Ishikawa (cell line): ENCODE measurements around the gene FDX2.

Experiments
- CEBPB ChIP-seq: IDR thresholded peaks from 2 replicates; pipeline ENCODE4 v1.6.1; 2012
- CREB1 ChIP-seq: IDR thresholded peaks from 2 replicates; pipeline ENCODE4 v1.6.1; 2012; ENCODE audit warnings: low read depth
- EGR1 ChIP-seq: IDR thresholded peaks from 2 replicates; pipeline ENCODE4 v1.6.1; 2012
- EP300 ChIP-seq: IDR thresholded peaks from 2 replicates; pipeline ENCODE4 v1.6.1; 2012; ENCODE audit warnings: borderline replicate concordance
- FOXM1 ChIP-seq: IDR thresholded peaks from 2 replicates; pipeline ENCODE4 v1.6.1; 2012; ENCODE audit warnings: low read depth, borderline replicate concordance
- NFIC ChIP-seq: IDR thresholded peaks from 2 replicates; pipeline ENCODE4 v1.6.1; 2012
- RAD21 ChIP-seq: IDR thresholded peaks from 2 replicates; pipeline ENCODE4 v1.6.1; 2012; ENCODE audit warnings: low read depth
- TAF1 ChIP-seq: IDR thresholded peaks from 2 replicates; pipeline ENCODE4 v1.6.1; 2012; ENCODE audit warnings: low read depth, mild to moderate bottlenecking
- TCF12 ChIP-seq: IDR thresholded peaks from 2 replicates; pipeline ENCODE4 v1.6.1; 2012; ENCODE audit warnings: low read depth
- TEAD4 ChIP-seq: IDR thresholded peaks from 2 replicates; pipeline ENCODE4 v1.6.1; 2012
- YY1 ChIP-seq: IDR thresholded peaks from 2 replicates; pipeline ENCODE4 v1.6.1; 2012; ENCODE audit warnings: low read depth
- ZBTB7A ChIP-seq: IDR thresholded peaks from 2 replicates; pipeline ENCODE4 v1.6.1; 2012; ENCODE audit warnings: low read depth
- TF ChIP-seq, protein P1 (sequence below): IDR thresholded peaks from 2 replicates; pipeline ENCODE4 v1.6.1; 2012
- TF ChIP-seq, protein P2 (sequence below): IDR thresholded peaks from 2 replicates; pipeline ENCODE4 v1.6.1; 2012
- TF ChIP-seq, protein P3 (sequence below): IDR thresholded peaks from 2 replicates; pipeline ENCODE4 v1.6.1; 2012; ENCODE audit warnings: low read depth, mild to moderate bottlenecking

The FDX2 gene

DNA sequence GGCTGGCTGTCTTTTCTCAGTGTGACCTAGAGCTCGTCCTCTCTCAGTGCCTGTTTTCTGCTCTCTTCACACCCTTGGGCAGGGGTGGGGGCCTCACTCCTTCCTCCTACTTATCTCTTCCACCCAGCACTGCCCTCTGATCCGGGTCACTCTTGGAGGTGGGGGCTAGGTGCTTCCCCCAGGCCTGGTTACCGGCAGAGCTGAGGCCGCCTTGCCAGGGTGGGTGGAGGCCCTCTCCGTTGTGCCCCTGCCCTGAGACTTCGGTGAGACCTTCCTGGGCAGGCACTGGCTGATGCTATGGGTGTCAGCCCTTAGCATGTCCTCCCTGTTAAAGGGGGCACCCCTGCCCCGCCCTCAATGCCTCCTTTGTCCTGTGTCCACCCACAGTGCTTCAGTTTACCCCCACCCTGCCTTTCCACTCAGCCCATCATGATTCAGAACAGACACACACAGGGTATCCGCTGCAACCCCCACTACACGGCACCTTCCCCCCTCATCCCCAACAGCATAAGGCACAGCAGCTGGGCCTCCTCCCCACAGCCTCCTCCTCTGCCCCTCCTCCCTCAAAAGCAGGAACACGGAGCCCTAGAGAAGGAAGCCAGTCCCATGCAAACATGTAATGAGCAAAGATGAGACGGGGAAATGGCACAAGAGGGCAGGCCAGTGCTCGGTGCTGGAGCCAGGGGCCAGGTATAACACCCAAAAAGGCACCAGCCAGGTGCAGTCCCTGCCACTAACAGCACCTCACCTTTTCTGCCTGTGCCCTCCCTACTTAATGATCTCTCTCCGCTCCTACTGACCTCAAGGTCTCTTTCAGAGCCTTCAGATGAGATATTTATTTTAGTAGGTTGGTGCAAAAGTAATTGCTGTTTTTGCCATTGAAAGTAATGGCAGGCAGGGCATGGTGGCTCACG, 16.0 kb downstream of the FDX2 start:
- TF ChIP-seq, protein P1, sequence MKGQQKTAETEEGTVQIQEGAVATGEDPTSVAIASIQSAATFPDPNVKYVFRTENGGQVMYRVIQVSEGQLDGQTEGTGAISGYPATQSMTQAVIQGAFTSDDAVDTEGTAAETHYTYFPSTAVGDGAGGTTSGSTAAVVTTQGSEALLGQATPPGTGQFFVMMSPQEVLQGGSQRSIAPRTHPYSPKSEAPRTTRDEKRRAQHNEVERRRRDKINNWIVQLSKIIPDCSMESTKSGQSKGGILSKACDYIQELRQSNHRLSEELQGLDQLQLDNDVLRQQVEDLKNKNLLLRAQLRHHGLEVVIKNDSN, result no peak
- no peak for TF ChIP-seq TCF12
- TF ChIP-seq TEAD4, result no peak
- TF ChIP-seq CEBPB, result no peak
- no peak for TF ChIP-seq YY1
- TF ChIP-seq RAD21, result no peak
- no peak for TF ChIP-seq EP300
- TF ChIP-seq ZBTB7A, result no peak
- TF ChIP-seq EGR1, result no peak
- no peak for TF ChIP-seq TAF1
- no peak for TF ChIP-seq CREB1
- TF ChIP-seq, protein P2, sequence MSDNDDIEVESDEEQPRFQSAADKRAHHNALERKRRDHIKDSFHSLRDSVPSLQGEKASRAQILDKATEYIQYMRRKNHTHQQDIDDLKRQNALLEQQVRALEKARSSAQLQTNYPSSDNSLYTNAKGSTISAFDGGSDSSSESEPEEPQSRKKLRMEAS, result no peak
- TF ChIP-seq FOXM1, result no peak
- TF ChIP-seq NFIC, result no peak
- TF ChIP-seq, protein P3, sequence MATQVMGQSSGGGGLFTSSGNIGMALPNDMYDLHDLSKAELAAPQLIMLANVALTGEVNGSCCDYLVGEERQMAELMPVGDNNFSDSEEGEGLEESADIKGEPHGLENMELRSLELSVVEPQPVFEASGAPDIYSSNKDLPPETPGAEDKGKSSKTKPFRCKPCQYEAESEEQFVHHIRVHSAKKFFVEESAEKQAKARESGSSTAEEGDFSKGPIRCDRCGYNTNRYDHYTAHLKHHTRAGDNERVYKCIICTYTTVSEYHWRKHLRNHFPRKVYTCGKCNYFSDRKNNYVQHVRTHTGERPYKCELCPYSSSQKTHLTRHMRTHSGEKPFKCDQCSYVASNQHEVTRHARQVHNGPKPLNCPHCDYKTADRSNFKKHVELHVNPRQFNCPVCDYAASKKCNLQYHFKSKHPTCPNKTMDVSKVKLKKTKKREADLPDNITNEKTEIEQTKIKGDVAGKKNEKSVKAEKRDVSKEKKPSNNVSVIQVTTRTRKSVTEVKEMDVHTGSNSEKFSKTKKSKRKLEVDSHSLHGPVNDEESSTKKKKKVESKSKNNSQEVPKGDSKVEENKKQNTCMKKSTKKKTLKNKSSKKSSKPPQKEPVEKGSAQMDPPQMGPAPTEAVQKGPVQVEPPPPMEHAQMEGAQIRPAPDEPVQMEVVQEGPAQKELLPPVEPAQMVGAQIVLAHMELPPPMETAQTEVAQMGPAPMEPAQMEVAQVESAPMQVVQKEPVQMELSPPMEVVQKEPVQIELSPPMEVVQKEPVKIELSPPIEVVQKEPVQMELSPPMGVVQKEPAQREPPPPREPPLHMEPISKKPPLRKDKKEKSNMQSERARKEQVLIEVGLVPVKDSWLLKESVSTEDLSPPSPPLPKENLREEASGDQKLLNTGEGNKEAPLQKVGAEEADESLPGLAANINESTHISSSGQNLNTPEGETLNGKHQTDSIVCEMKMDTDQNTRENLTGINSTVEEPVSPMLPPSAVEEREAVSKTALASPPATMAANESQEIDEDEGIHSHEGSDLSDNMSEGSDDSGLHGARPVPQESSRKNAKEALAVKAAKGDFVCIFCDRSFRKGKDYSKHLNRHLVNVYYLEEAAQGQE, result no peak

DNA sequence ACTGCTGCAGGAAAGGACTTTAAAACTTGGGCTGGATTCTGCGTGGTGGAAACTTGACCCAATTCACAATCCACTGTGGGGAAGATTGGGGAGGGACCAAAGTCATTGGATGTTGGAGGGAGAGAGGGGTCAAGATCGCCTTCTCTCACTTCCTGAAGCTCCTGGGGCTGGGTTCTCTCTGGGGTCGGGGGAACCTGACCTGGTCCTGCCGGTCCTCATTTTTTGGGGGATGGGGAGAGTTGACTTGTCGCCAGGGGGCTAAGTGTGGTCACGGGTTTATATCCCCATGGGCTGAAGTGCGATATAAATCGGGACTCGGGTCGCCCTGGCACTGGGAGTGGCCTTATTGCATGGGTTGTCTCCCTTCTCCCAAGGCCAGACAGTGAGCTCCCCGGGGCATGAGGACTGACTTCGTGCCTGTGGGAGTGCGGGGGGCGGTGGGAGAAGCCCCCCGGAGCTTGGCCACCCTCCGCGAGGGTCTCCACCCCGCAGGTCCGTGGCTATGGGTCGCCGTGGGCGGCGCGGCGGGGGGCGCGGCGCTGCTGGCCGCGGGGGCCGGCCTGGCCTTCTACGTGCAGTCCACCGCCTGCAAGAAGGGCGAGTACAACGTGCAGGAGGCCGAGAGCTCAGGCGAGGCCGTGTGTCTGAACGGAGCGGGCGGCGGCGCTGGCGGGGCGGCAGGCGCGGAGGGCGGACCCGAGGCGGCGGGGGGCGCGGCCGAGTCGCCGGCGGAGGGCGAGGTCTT, 19.8 kb downstream of the FDX2 start:
- no peak for TF ChIP-seq TAF1
- no peak for TF ChIP-seq TCF12
- TF ChIP-seq, protein P3, result no peak
- no peak for TF ChIP-seq CEBPB
- no peak for TF ChIP-seq EP300
- no peak for TF ChIP-seq ZBTB7A
- TF ChIP-seq, protein P1, result no peak
- no peak for TF ChIP-seq EGR1
- TF ChIP-seq TEAD4, result no peak
- TF ChIP-seq, protein P2, result no peak
- TF ChIP-seq YY1, result no peak
- TF ChIP-seq NFIC, result no peak
- TF ChIP-seq RAD21, result no peak
- TF ChIP-seq FOXM1, result no peak
- TF ChIP-seq CREB1, result no peak

- TF ChIP-seq, protein P3, result no peak
- no peak for TF ChIP-seq YY1
- peak; percentile 84 for TF ChIP-seq NFIC
- TF ChIP-seq, protein P2, result peak; percentile 90
- TF ChIP-seq RAD21, result no peak
- TF ChIP-seq FOXM1, result no peak
- TF ChIP-seq TAF1, result no peak
- TF ChIP-seq, protein P1, result peak; percentile 54
- peak; percentile 23; the same call in 1 of the 2 replicates for TF ChIP-seq TEAD4
- no peak for TF ChIP-seq CEBPB
- TF ChIP-seq TCF12, result peak; percentile 64
- TF ChIP-seq ZBTB7A, result peak; percentile 64; the same call in 1 of the 2 replicates
- no peak for TF ChIP-seq CREB1
- TF ChIP-seq EP300, result no peak
- TF ChIP-seq EGR1, result no peak
Measured at GRCh38 chr19:10295305-10295846, 20.4 kb downstream of the FDX2 start.
